ENCODE results near the gene TP53TG5. TPM values are rescaled to one million over a fixed set of nuclear protein-coding genes. Genes with fewer than 3 reads are reported as not detected.

The TP53TG5 gene
- polyA plus RNA-seq, 2 donors = 0.13 TPM; not detected in 1

DNA sequence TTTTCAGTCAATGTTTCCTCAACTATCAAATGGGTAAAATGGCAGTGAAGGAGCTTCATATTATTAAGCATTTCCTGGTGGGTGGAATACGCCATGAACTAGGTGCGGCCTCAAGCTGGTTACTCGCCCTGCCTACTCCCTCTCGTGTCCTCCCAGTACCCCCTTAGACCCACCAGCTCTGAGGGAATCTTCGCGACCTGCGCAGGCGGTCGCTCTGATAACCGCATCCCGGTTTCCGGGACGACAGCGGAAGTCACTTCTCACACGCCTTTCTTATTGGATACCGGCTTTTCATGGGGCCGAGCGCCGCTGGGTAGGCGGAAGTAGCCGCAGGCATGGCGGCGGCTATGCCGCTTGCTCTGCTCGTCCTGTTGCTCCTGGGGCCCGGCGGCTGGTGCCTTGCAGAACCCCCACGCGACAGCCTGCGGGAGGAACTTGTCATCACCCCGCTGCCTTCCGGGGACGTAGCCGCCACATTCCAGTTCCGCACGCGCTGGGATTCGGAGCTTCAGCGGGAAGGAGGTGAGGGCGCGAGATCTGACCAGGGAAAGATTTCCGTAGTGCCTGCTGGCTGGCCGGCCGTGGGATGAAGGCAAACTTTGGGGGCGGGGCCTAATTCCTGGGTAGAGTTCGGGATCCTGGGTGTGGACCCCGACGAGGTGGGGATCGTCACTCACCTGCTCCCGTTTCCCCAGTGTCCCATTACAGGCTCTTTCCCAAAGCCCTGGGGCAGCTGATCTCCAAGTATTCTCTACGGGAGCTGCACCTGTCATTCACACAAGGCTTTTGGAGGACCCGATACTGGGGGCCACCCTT, 37.9 kb upstream of the TP53TG5 start, which contains the start of gene PIGT:
TSS of gene PIGT (plus strand) at position 320 of the 816 bp plus-strand sequence. CDS start at position 336, 16 bp downstream.
- H3K27me3 ChIP-seq (ENCODE audit: control insufficient read depth in 1 of 2, insufficient read depth in 2 of 2, low read length in 2 of 2) = no peaks in the 10 kb centered on the region
- H3K4me3 ChIP-seq (ENCODE audit: low read depth in 1 of 2, low read length in 2 of 2) = peak within 1 kb of the TSS; percentile 87 to 100
- 0 to 1% methylated on average over 51 to 52 of the region's 52 CpGs for WGBS, 2 donors
- H3K36me3 ChIP-seq (ENCODE audit: control insufficient read depth in 2 of 2, insufficient read depth in 2 of 2, low read length in 1 of 2) = peaks cover 11 to 24% of the 10 kb centered on the region in 2 donors
- H3K4me1 ChIP-seq (ENCODE audit: control insufficient read depth in 2 of 2, insufficient read depth in 2 of 2, low read length in 1 of 2) = peaks cover 4 to 16% of the 10 kb centered on the region in 2 donors
- H3K27ac ChIP-seq (ENCODE audit: low read depth in 2 of 2, low read length in 1 of 2) = peak within 1 kb of the TSS; percentile 84 to 95
- no peaks in the 10 kb centered on the region for H3K9me3 ChIP-seq (ENCODE audit: control insufficient read depth in 2 of 2, insufficient read depth in 1 of 2, low read depth in 1 of 2, low read length in 1 of 2)

DNA sequence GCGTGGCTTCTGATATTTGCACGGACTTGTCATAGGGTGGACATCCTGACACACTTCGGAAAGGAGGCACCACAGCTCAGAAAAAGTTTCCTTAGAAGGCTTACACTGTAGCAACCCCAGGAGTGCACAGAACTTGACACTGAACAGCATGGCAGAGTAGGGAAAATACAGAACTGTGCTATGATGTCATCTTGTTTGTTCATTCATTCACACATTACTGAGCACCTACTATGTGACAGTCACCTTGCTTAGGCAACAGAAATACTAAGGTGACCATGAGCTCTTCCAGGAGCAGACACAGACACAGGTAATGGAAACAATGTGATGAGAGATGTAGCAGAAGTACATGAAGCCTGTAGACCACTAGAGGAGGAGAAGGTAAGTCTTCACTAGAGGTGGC, 35.4 kb upstream of the TP53TG5 start:
- Histone ChIP-seq H3K9me3 (ENCODE audit: control insufficient read depth in 2 of 2, insufficient read depth in 1 of 2, low read depth in 1 of 2, low read length in 1 of 2) (no peaks in the 10 kb centered on the region), H3K36me3 (ENCODE audit: control insufficient read depth in 2 of 2, insufficient read depth in 2 of 2, low read length in 1 of 2) (peaks cover 0 to 14% of the 10 kb centered on the region in 2 donors), H3K4me1 (ENCODE audit: control insufficient read depth in 2 of 2, insufficient read depth in 2 of 2, low read length in 1 of 2) (peaks cover 0 to 7% of the 10 kb centered on the region in 2 donors), H3K27me3 (ENCODE audit: control insufficient read depth in 1 of 2, insufficient read depth in 2 of 2, low read length in 2 of 2) (no peaks in the 10 kb centered on the region), H3K27ac (ENCODE audit: low read depth in 2 of 2, low read length in 1 of 2) (no peak overlapping the region), H3K4me3 (ENCODE audit: low read depth in 1 of 2, low read length in 2 of 2) (no peak overlapping the region)
- 71 to 76% methylated on average over 3 of the region's 3 CpGs for WGBS, 2 donors

DNA sequence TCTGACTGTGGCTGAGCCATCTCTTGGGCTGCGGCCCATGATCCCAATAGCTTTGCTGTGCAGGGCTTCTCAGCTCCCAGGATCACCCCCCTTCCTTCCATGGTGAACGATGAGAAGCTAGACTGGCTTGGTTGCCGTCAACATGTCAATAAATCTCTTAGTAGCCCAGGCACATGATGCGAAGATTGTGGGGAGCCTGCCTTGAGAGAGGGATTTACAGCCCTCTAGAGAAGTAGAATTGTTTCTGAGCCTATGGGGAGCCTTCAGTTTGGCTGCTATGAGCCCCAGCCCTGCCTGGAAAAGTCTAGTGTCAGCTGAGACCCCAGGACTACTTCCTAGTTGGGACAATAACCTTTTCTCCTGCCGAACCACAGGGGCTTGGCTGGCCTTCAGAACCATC, 34.5 kb upstream of the TP53TG5 start:
- H3K27ac ChIP-seq (ENCODE audit: low read depth in 2 of 2, low read length in 1 of 2) = no peak overlapping the region
- whole genome bisulfite sequencing, 2 donors = 80 to 87% methylated on average over 5 of the region's 5 CpGs
- no peaks in the 10 kb centered on the region for H3K9me3 ChIP-seq (ENCODE audit: control insufficient read depth in 2 of 2, insufficient read depth in 1 of 2, low read depth in 1 of 2, low read length in 1 of 2)
- H3K4me3 ChIP-seq (ENCODE audit: low read depth in 1 of 2, low read length in 2 of 2) = no peak overlapping the region
- peaks cover 0 to 9% of the 10 kb centered on the region in 2 donors for H3K36me3 ChIP-seq (ENCODE audit: control insufficient read depth in 2 of 2, insufficient read depth in 2 of 2, low read length in 1 of 2)
- peaks cover 0 to 9% of the 10 kb centered on the region in 2 donors for H3K4me1 ChIP-seq (ENCODE audit: control insufficient read depth in 2 of 2, insufficient read depth in 2 of 2, low read length in 1 of 2)
- H3K27me3 ChIP-seq (ENCODE audit: control insufficient read depth in 1 of 2, insufficient read depth in 2 of 2, low read length in 2 of 2) = no peaks in the 10 kb centered on the region

DNA sequence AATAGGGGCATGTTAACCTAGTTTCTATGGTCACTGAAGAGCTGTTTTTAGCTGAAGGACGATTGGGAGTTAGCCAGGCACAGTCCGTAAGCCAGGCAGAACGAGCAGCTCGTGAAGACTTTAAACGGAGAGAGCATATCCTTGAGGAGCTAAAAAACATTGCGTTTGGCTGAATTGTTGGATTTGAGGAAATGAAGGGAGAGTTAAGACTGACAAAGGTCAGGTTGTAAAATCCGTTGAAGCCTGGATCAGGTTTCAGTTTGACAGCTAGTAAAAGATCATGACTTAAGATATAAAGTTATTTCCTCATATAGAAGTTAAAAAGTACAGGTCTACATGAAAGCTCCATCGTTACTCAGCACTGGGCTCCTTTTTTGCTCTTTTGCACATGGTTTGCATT, 32.8 kb upstream of the TP53TG5 start:
- Histone ChIP-seq H3K36me3 (ENCODE audit: control insufficient read depth in 2 of 2, insufficient read depth in 2 of 2, low read length in 1 of 2) (peaks cover 0 to 9% of the 10 kb centered on the region in 2 donors), H3K27me3 (ENCODE audit: control insufficient read depth in 1 of 2, insufficient read depth in 2 of 2, low read length in 2 of 2) (no peaks in the 10 kb centered on the region), H3K4me1 (ENCODE audit: control insufficient read depth in 2 of 2, insufficient read depth in 2 of 2, low read length in 1 of 2) (peaks cover 3 to 9% of the 10 kb centered on the region in 2 donors), H3K27ac (ENCODE audit: low read depth in 2 of 2, low read length in 1 of 2) (no peak overlapping the region), H3K4me3 (ENCODE audit: low read depth in 1 of 2, low read length in 2 of 2) (no peak overlapping the region), H3K9me3 (ENCODE audit: control insufficient read depth in 2 of 2, insufficient read depth in 1 of 2, low read depth in 1 of 2, low read length in 1 of 2) (no peaks in the 10 kb centered on the region)
- 69 to 85% methylated on average over 8 of the region's 8 CpGs for WGBS, 2 donors

DNA sequence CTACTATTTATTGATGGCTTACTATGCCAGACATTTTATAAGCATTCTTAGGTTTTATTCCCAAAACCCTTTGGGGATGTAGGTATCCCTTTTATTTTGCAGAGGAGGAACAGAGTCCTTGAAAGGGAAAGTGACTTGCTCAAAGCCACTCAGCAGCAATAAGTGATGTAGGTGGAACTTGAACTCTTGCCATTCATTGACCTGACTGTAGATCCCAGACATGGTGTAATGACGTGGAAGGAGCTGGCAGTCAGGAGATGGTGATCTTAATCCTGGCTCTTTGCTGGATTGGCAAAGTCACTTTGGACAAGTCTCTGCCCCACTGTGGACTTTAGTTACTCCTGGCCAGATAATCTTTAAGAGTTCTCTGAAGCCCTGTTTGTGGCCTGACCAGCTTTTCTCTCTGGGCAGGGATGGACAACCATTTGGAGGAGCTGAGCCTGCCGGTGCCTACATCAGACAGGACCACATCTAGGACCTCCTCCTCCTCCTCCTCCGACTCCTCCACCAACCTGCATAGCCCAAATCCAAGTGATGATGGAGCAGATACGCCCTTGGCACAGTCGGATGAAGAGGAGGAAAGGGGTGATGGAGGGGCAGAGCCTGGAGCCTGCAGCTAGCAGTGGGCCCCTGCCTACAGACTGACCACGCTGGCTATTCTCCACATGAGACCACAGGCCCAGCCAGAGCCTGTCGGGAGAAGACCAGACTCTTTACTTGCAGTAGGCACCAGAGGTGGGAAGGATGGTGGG, 31.6 kb upstream of the TP53TG5 start:
- WGBS, 2 donors = 85 to 90% methylated on average over 7 of the region's 7 CpGs
- Histone ChIP-seq H3K36me3 (ENCODE audit: control insufficient read depth in 2 of 2, insufficient read depth in 2 of 2, low read length in 1 of 2) (peaks cover 0 to 9% of the 10 kb centered on the region in 2 donors), H3K4me1 (ENCODE audit: control insufficient read depth in 2 of 2, insufficient read depth in 2 of 2, low read length in 1 of 2) (peaks cover 3 to 14% of the 10 kb centered on the region in 2 donors), H3K4me3 (ENCODE audit: low read depth in 1 of 2, low read length in 2 of 2) (no peak overlapping the region), H3K9me3 (ENCODE audit: control insufficient read depth in 2 of 2, insufficient read depth in 1 of 2, low read depth in 1 of 2, low read length in 1 of 2) (no peaks in the 10 kb centered on the region), H3K27me3 (ENCODE audit: control insufficient read depth in 1 of 2, insufficient read depth in 2 of 2, low read length in 2 of 2) (no peaks in the 10 kb centered on the region), H3K27ac (ENCODE audit: low read depth in 2 of 2, low read length in 1 of 2) (no peak overlapping the region)

DNA sequence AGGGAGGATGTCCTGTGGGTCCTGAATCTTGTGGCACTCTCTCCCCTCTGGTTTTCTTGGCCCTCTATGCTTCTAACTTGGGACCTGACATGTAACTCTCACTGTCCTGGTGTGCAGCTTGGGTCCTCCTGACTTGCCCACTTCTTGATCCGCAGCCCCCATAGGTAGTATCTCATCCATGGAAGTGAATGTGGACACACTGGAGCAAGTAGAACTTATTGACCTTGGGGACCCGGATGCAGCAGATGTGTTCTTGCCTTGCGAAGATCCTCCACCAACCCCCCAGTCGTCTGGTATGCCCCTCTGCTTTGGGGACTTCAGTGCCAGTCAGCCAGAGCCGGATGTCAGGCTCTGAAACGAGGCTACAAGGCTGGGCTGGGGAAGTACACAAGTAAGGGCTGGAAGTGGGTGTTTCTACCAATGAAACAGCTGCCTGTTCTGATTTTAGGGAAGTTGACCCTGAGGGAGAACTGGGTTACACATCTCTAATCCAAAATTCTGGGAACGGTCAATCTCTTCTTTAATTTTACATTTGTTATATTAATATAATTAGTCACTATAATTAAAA, 30.6 kb upstream of the TP53TG5 start:
- H3K27ac ChIP-seq (ENCODE audit: low read depth in 2 of 2, low read length in 1 of 2) = peak overlapping the region in 1 of 2 donors; percentile 89
- H3K4me1 ChIP-seq (ENCODE audit: control insufficient read depth in 2 of 2, insufficient read depth in 2 of 2, low read length in 1 of 2) = peaks cover 3 to 14% of the 10 kb centered on the region in 2 donors
- H3K9me3 ChIP-seq (ENCODE audit: control insufficient read depth in 2 of 2, insufficient read depth in 1 of 2, low read depth in 1 of 2, low read length in 1 of 2) = no peaks in the 10 kb centered on the region
- WGBS, 2 donors = 75 to 81% methylated on average over 7 of the region's 7 CpGs
- no peaks in the 10 kb centered on the region for H3K27me3 ChIP-seq (ENCODE audit: control insufficient read depth in 1 of 2, insufficient read depth in 2 of 2, low read length in 2 of 2)
- H3K36me3 ChIP-seq (ENCODE audit: control insufficient read depth in 2 of 2, insufficient read depth in 2 of 2, low read length in 1 of 2) = peaks cover 0 to 9% of the 10 kb centered on the region in 2 donors
- H3K4me3 ChIP-seq (ENCODE audit: low read depth in 1 of 2, low read length in 2 of 2) = no peak overlapping the region

DNA sequence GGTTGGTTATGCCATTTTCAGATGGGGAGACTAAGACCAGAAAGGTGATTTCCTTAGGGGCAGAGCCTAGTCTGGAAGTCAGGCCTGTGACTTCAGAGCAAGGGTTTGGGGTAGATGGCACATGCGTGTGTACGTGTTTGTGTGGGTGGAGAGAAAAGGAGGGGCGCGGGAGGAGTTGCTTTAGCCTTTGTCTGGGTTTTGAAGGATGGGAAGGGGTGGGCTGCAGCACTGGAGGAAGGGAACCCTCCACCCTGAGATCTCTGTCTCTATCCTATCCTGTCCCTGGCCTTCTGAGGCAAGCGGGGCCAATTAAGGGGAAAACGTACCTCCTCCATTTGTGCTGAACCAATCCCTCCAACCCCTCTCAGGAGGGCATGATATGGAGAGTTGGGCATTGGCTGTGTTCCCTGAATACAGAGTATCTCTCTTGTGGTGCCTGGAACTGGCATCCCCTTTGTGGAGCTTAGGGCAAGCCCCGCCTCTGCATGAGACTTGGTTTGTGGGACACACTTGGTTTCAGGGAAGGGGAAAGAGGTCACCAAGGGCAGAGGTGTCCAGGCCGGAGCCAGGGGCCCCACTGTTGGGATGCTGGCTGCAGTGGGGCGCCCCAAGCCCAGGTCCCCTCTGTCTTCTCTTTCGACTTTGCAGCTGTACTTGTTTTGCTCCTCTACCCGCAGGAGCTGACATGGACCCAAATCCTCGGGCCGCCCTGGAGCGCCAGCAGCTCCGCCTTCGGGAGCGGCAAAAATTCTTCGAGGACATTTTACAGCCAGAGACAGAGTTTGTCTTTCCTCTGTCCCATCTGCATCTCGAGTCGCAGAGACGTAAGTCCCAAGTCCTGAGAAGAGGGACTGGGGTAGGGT, 29.9 kb upstream of the TP53TG5 start, which contains the start of gene DBNDD2:
TSS of gene DBNDD2 (plus strand) at position 507 of the 863 bp plus-strand sequence. CDS start at position 686, 179 bp downstream.
- peaks cover 0 to 9% of the 10 kb centered on the region in 2 donors for H3K36me3 ChIP-seq (ENCODE audit: control insufficient read depth in 2 of 2, insufficient read depth in 2 of 2, low read length in 1 of 2)
- no peaks in the 10 kb centered on the region for H3K27me3 ChIP-seq (ENCODE audit: control insufficient read depth in 1 of 2, insufficient read depth in 2 of 2, low read length in 2 of 2)
- peaks cover 3 to 14% of the 10 kb centered on the region in 2 donors for H3K4me1 ChIP-seq (ENCODE audit: control insufficient read depth in 2 of 2, insufficient read depth in 2 of 2, low read length in 1 of 2)
- WGBS, 2 donors = 82 to 83% methylated on average over 21 of the region's 21 CpGs
- peak within 1 kb of the TSS; percentile 86 to 89 for H3K27ac ChIP-seq (ENCODE audit: low read depth in 2 of 2, low read length in 1 of 2)
- peak within 1 kb of the TSS; percentile 71 to 77 for H3K4me3 ChIP-seq (ENCODE audit: low read depth in 1 of 2, low read length in 2 of 2)
- no peaks in the 10 kb centered on the region for H3K9me3 ChIP-seq (ENCODE audit: control insufficient read depth in 2 of 2, insufficient read depth in 1 of 2, low read depth in 1 of 2, low read length in 1 of 2)

DNA sequence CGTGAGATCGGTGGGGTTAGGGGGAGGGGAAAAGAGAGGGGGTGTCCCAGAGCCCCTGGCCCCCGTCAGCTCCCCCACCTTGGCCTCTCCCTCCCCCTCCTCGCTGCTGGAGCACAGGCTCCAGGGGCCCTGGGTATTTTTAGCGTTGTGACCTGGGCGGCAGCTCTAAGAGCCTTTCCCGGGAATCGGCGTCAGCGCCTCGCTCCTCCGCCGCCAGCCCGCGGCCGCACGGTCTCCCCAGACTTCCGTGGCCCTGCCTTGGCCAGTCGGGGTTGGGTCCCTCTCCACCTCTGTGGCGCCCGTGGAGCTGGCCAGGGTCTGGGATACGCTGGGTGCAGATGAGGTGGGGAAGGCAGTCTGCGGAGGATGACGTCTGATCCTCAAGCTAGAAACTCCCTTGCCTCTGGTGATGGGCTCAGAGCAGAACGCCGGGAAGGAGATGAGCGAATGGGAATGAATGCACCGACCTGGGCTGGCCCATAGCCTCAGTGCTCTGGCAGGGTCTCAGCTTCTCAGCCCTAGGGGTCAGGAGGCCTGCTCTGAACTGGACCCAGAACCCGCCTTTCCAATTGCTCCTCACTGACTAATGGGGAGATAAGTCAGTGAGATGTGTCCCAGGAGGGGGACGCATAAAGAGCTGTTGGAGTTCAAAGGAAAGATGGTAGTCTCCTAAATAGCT, 29.1 kb upstream of the TP53TG5 start:
- H3K4me3 ChIP-seq (ENCODE audit: low read depth in 1 of 2, low read length in 2 of 2) = peak overlapping the region; percentile 71 to 77
- H3K9me3 ChIP-seq (ENCODE audit: control insufficient read depth in 2 of 2, insufficient read depth in 1 of 2, low read depth in 1 of 2, low read length in 1 of 2) = no peaks in the 10 kb centered on the region
- H3K4me1 ChIP-seq (ENCODE audit: control insufficient read depth in 2 of 2, insufficient read depth in 2 of 2, low read length in 1 of 2) = peaks cover 3 to 14% of the 10 kb centered on the region in 2 donors
- H3K27me3 ChIP-seq (ENCODE audit: control insufficient read depth in 1 of 2, insufficient read depth in 2 of 2, low read length in 2 of 2) = no peaks in the 10 kb centered on the region
- 12 to 13% methylated on average over 30 of the region's 30 CpGs for WGBS, 2 donors
- peaks cover 0 to 9% of the 10 kb centered on the region in 2 donors for H3K36me3 ChIP-seq (ENCODE audit: control insufficient read depth in 2 of 2, insufficient read depth in 2 of 2, low read length in 1 of 2)
- peak overlapping the region; percentile 86 to 89 for H3K27ac ChIP-seq (ENCODE audit: low read depth in 2 of 2, low read length in 1 of 2)
